ENCODE measurements around the gene ARAP3.

GRCh38 chr5:141713616-141714309, 31.7 kb upstream of the ARAP3 start:
- TF ChIP-seq CTCF (IDR thresholded peaks at IDR 0.05) (no peak), ZFX (IDR thresholded peaks at IDR 0.05; ENCODE audit: borderline replicate concordance) (no peak)

Measured in 22Rv1 (cell line).